ENCODE results near the gene ANO2.

GRCh38 chr12:5587711-5588121 lies 357.3 kb downstream of the ANO2 start:
- TF ChIP-seq ZBTB33 (IDR thresholded peaks at IDR 0.05) (no peak), CTCF (IDR thresholded peaks at IDR 0.05; ENCODE audit: low read depth, low read length, missing input control) (no peak), GABPA (IDR thresholded peaks at IDR 0.05 in 1 of 2, conservative IDR thresholded peaks at IDR 0.05 in 1 of 2) (no peak), HNF4A (conservative IDR thresholded peaks at IDR 0.05) (no peak)

All from liver (tissue), 3 donors.